Smooth muscle cell of trachea (primary cell): ENCODE measurements around the gene FMNL2. TPM values are rescaled to one million over a fixed set of nuclear protein-coding genes. Genes with fewer than 3 reads are reported as not detected.

Source experiments
- total RNA-seq: library from RNA; depleted of rRNA; stranded (reverse); fragments of >200 nt; gene quantifications from 2 replicates; pipeline ENCODE4 v1.2.1, GENCODE V29; 2014

The FMNL2 gene
- total RNA-seq, result 29.1 and 46.4 TPM in 2 replicates

DNA sequence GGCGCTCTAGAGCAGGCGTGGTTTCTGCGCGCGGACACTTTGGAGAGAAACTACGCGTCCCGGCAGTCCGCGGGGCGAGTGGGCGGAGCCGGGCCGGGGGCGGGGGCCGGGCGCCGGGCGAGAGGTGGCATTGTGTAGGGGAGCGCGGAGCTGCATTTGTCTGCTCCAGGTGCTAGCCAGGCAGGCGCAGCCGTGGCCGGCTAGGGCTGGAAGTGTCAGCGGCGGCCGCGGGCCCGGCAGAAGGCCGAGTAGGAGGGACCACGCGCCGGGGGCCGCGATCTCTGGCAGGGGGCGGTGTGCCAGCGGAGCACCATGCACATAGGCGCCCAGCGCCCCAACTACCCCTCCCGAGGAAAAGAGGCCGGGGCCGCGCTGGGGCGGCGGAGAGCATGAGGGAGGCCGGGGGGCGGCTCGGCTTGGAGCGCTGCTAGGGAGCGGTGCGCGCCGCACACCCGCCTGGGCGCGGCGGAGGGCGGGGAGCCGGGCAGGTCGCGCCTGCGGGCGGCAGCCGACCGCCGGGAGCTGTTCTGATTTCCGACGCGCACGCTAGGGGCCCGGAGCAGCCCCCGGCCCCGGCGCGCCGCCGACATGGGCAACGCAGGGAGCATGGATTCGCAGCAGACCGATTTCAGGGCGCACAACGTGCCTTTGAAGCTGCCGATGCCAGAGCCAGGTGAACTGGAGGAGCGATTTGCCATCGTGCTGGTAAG lies at the start of gene FMNL2:
Gene FMNL2 (plus strand): TSS at position 159 of the 710 bp plus-strand sequence.

Other genes starting within 250 kb of the FMNL2 start
- gene CACNB4, start 236.1 kb upstream of the FMNL2 start, total RNA-seq, result 0.73 and 1.2 TPM in 2 replicates
- 41.4 and 60.1 TPM in 2 replicates for gene STAM2, start 159.4 kb upstream of the FMNL2 start, total RNA-seq